H1 (cell line): Measurements from ENCODE around the gene LHPP. TPM values are rescaled to one million over a fixed set of nuclear protein-coding genes. Genes with fewer than 3 reads are reported as not detected.
A peak's percentile ranks its signal among the peaks of the same experiment; 100 is the strongest.

ENCODE experiments used
- CTCF ChIA-PET: fragments of 300-600 bp; sonication (Branson Sonifier 250); formaldehyde crosslinking; loops from one replicate; lab custom pipeline; 2021; ENCODE audit not compliant: partially characterized antibody; lab: Charles Lee
- POLR2A ChIA-PET: fragments of 300-600 bp; sonication (Branson Sonifier 250); formaldehyde crosslinking; loops from one replicate; lab custom pipeline; 2021; ENCODE audit warnings: inconsistent platforms; ENCODE audit not compliant: partially characterized antibody; lab: Charles Lee
- DNase-seq, 2 experiments: peaks; one replicate each; pipeline versions ENCODE4 v3.0.0 to v3.0.0-alpha.2; 2010 to 2022; ENCODE audit warnings: low spot score in 2 of 2, low read depth in 1 of 2, mixed read lengths in 1 of 2
- FAIRE-seq: peaks from 2 replicates; lab custom pipeline; 2011; peaks lifted over from hg19 to GRCh38; lab: Jason Lieb, UNC
- H2AFZ ChIP-seq: 2 replicates; pipeline ENCODE4 v1.8.1; 2012; ENCODE audit warnings: low read length, inconsistent platforms
- H2AK5ac ChIP-seq: 2 replicates; pipeline ENCODE4 v1.6.1; 2013; ENCODE audit warnings: low read depth, low read length
- H2BK120ac ChIP-seq: replicated peaks from 2 replicates; pipeline ENCODE3; 2013; ENCODE audit warnings: low read depth, low read length, inconsistent platforms
- H2BK12ac ChIP-seq: 2 replicates; pipeline ENCODE4 v1.6.1; 2013; ENCODE audit warnings: low read depth, low read length
- H2BK15ac ChIP-seq: 2 replicates; pipeline ENCODE4 v1.6.1; 2013; ENCODE audit warnings: low read length
- H2BK20ac ChIP-seq: 2 replicates; pipeline ENCODE4 v1.6.1; 2013; ENCODE audit warnings: low read length
- H2BK5ac ChIP-seq: 2 replicates; pipeline ENCODE4 v1.6.1; 2013; ENCODE audit warnings: low read depth, low read length
- H3K14ac ChIP-seq: 2 replicates; pipeline ENCODE4 v1.6.1; 2013; ENCODE audit warnings: inconsistent platforms; ENCODE audit not compliant: insufficient read length
- H3K18ac ChIP-seq: 2 replicates; pipeline ENCODE4 v1.6.1; 2013; ENCODE audit warnings: low read length; ENCODE audit errors: extremely low read depth
- H3K23ac ChIP-seq: 2 replicates; pipeline ENCODE4 v1.6.1; 2013; ENCODE audit warnings: inconsistent platforms; ENCODE audit not compliant: insufficient read length
- H3K23me2 ChIP-seq: 2 replicates; pipeline ENCODE4 v1.6.1; 2013; ENCODE audit warnings: low read depth, low read length
- H3K27ac ChIP-seq: 2 replicates; pipeline ENCODE4 v1.6.1; 2011; ENCODE audit warnings: low read depth, low read length, inconsistent platforms
- H3K27me3 ChIP-seq, 4 experiments: replicated peaks in 1 of 4; 1 replicate in 1 of 4; 2 replicates in 3 of 4; pipeline versions ENCODE4 v1.6.1 to v1.8.1; 2011 to 2013; ENCODE audit warnings: low read length in 3 of 4, mild to moderate bottlenecking in 3 of 4, inconsistent platforms in 2 of 4, mixed read lengths in 2 of 4, moderate library complexity in 1 of 4; ENCODE audit not compliant: control insufficient read depth in 3 of 4, insufficient read depth in 3 of 4; ENCODE audit errors: extremely low read depth in 1 of 4
- H3K36me3 ChIP-seq, 4 experiments: 2 replicates each; pipeline versions ENCODE4 v1.6.1 to v1.8.1; 2011 to 2013; ENCODE audit warnings: mild to moderate bottlenecking in 4 of 4, low read length in 3 of 4, moderate library complexity in 2 of 4, control low read depth in 1 of 4, inconsistent platforms in 1 of 4; ENCODE audit not compliant: insufficient read depth in 4 of 4, control insufficient read depth in 2 of 4
- H3K4ac ChIP-seq: replicated peaks from 2 replicates; pipeline ENCODE3; 2013; ENCODE audit warnings: low read length, low read depth, mixed read lengths, inconsistent platforms; ENCODE audit not compliant: insufficient read length
- H3K4me1 ChIP-seq, 4 experiments: replicated peaks in 1 of 4; 1 replicate in 1 of 4; 2 replicates in 3 of 4; pipeline versions ENCODE4 v1.6.1 to v1.8.1; 2011 to 2013; ENCODE audit warnings: low read length in 3 of 4, inconsistent platforms in 2 of 4, mixed read lengths in 1 of 4; ENCODE audit not compliant: insufficient read depth in 4 of 4, control insufficient read depth in 3 of 4
- H3K4me2 ChIP-seq, 2 experiments: 2 replicates each; pipeline versions ENCODE4 v1.6.1 to v1.8.1; 2011 to 2013; ENCODE audit warnings: low read depth in 2 of 2, low read length in 2 of 2, control low read depth in 1 of 2, inconsistent platforms in 1 of 2, mild to moderate bottlenecking in 1 of 2; ENCODE audit not compliant: insufficient read depth in 1 of 2
- H3K4me3 ChIP-seq, 4 experiments: fragments of 200-600, 300-600 bp in 1 of 4; sonication (generic), shearing (Covaris generic), sonication (Bioruptor Twin) in 1 of 4; 2 replicates each; pipeline versions ENCODE4 v1.5.1 to v1.8.1; 2011 to 2016; ENCODE audit warnings: low read length in 4 of 4, low read depth in 3 of 4, control low read depth in 2 of 4, inconsistent platforms in 2 of 4, mild to moderate bottlenecking in 2 of 4, mixed read lengths in 1 of 4, moderate library complexity in 1 of 4; ENCODE audit not compliant: insufficient read depth in 2 of 4; ENCODE audit errors: extremely low read depth in 1 of 4
- H3K56ac ChIP-seq: replicated peaks from 2 replicates; pipeline ENCODE3; 2013; ENCODE audit warnings: low read depth, mild to moderate bottlenecking, mixed read lengths, low read length, inconsistent platforms; ENCODE audit not compliant: insufficient read length
- H3K79me1 ChIP-seq: 2 replicates; pipeline ENCODE4 v1.6.1; 2013; ENCODE audit warnings: low read depth, low read length, control low read depth
- H3K79me2 ChIP-seq, 2 experiments: 2 replicates each; pipeline versions ENCODE4 v1.6.1 to v1.8.1; 2012 to 2013; ENCODE audit warnings: low read length in 2 of 2, mild to moderate bottlenecking in 2 of 2, inconsistent platforms in 1 of 2; ENCODE audit not compliant: insufficient read depth in 2 of 2, control insufficient read depth in 1 of 2
- H3K9ac ChIP-seq, 4 experiments: replicated peaks in 1 of 4; 1 replicate in 1 of 4; 2 replicates in 3 of 4; pipeline versions ENCODE4 v1.6.1 to v1.8.1; 2011 to 2013; ENCODE audit warnings: low read depth in 3 of 4, low read length in 3 of 4, control low read depth in 2 of 4, mild to moderate bottlenecking in 2 of 4, moderate library complexity in 2 of 4, inconsistent platforms in 1 of 4; ENCODE audit errors: extremely low read depth in 1 of 4
- H3K9me3 ChIP-seq, 2 experiments: 2 replicates each; pipeline versions ENCODE4 v1.6.1 to v1.8.1; 2012 to 2013; ENCODE audit warnings: mild to moderate bottlenecking in 2 of 2, moderate library complexity in 2 of 2, control low read depth in 1 of 2, inconsistent platforms in 1 of 2, low read depth in 1 of 2, low read length in 1 of 2, mixed read lengths in 1 of 2; ENCODE audit not compliant: insufficient read depth in 2 of 2
- H4K20me1 ChIP-seq, 2 experiments: replicated peaks in 1 of 2; 2 replicates each; pipeline versions ENCODE3 to v1.8.1; 2011 to 2013; ENCODE audit warnings: inconsistent platforms in 2 of 2, low read length in 2 of 2, mild to moderate bottlenecking in 1 of 2; ENCODE audit not compliant: insufficient read depth in 2 of 2, control insufficient read depth in 1 of 2
- H4K5ac ChIP-seq: 2 replicates; pipeline ENCODE4 v1.6.1; 2013; ENCODE audit warnings: low read length, low read depth, mixed read lengths, inconsistent platforms; ENCODE audit not compliant: insufficient read length
- H4K8ac ChIP-seq: 2 replicates; pipeline ENCODE4 v1.8.0; 2013; ENCODE audit warnings: mild to moderate bottlenecking, moderate library complexity, low read length, inconsistent platforms; ENCODE audit not compliant: insufficient read depth; ENCODE audit errors: extremely low read depth
- H4K91ac ChIP-seq: replicated peaks from 2 replicates; pipeline ENCODE3; 2013; ENCODE audit warnings: low read length, mixed read lengths, inconsistent platforms; ENCODE audit not compliant: insufficient read length
- CREB1 ChIP-seq: IDR thresholded peaks from 2 replicates; pipeline ENCODE4 v1.6.1; 2012; ENCODE audit warnings: inconsistent platforms
- JUN ChIP-seq: IDR thresholded peaks from 2 replicates; pipeline ENCODE4 v1.6.1; 2011; ENCODE audit warnings: low read depth, mild to moderate bottlenecking, improper control_type of control experiment, low read length
- JUND ChIP-seq: IDR thresholded peaks from 2 replicates; pipeline ENCODE4 v1.6.1; 2011; ENCODE audit warnings: mild to moderate bottlenecking, improper control_type of control experiment, low read length
- NANOG ChIP-seq: IDR thresholded peaks from 2 replicates; pipeline ENCODE4 v1.6.1; 2011; ENCODE audit warnings: low read length, low read depth, mild to moderate bottlenecking, inconsistent platforms; ENCODE audit not compliant: insufficient read depth, poor library complexity, severe bottlenecking
- PHF8 ChIP-seq: fragments of 200-600 bp; sonication (generic); conservative IDR thresholded peaks from 2 replicates; pipeline ENCODE4 v1.7.1; 2012; ENCODE audit warnings: low read depth, mild to moderate bottlenecking, inconsistent platforms, low read length, moderate library complexity
- RFX5 ChIP-seq: IDR thresholded peaks from 2 replicates; pipeline ENCODE4 v1.6.1; 2011; ENCODE audit warnings: low read depth, low read length, improper control_type of control experiment, borderline replicate concordance
- RNF2 ChIP-seq: fragments of 200-900, 300-1000 bp; sonication (generic); IDR thresholded peaks from 2 replicates; pipeline ENCODE4 v1.7.1; 2016; ENCODE audit warnings: borderline replicate concordance, low read depth, mild to moderate bottlenecking, antibody characterized with exemption, low read length; ENCODE audit not compliant: poor library complexity, severe bottlenecking; ENCODE audit errors: missing control alignments
- RXRA ChIP-seq: IDR thresholded peaks from 2 replicates; pipeline ENCODE4 v1.6.1; 2011; ENCODE audit warnings: low read depth, mild to moderate bottlenecking, low read length, moderate library complexity; ENCODE audit not compliant: insufficient read depth
- SAP30 ChIP-seq: fragments of 300-600 bp; sonication (generic); IDR thresholded peaks from 2 replicates; pipeline ENCODE4 v1.7.1; 2012; ENCODE audit warnings: low read length, moderate library complexity, mild to moderate bottlenecking, inconsistent platforms; ENCODE audit not compliant: insufficient read depth, insufficient replicate concordance
- SIX5 ChIP-seq: IDR thresholded peaks from 2 replicates; pipeline ENCODE4 v1.6.1; 2011; ENCODE audit warnings: mild to moderate bottlenecking, low read depth, low read length
- SP4 ChIP-seq: IDR thresholded peaks from 2 replicates; pipeline ENCODE4 v1.6.1; 2012; ENCODE audit warnings: low read length, inconsistent platforms
- TAF7 ChIP-seq: optimal IDR thresholded peaks from 2 replicates; pipeline ENCODE3; 2011; ENCODE audit warnings: low read depth, mild to moderate bottlenecking, inconsistent platforms, low read length, moderate library complexity, borderline replicate concordance
- TBP ChIP-seq: IDR thresholded peaks from 2 replicates; pipeline ENCODE4 v1.6.1; 2011; ENCODE audit warnings: low read depth, low read length, improper control_type of control experiment
- TCF12 ChIP-seq: IDR thresholded peaks from 2 replicates; pipeline ENCODE4 v1.6.1; 2011; ENCODE audit warnings: low read depth, mild to moderate bottlenecking, low read length
- WGBS, 2 experiments: shearing (Covaris generic) in 1 of 2; methylation state at CpG; one replicate each; pipeline versions ENCODE4 v1.1.6 to v1.1.7; 2013 to 2015; ENCODE audit warnings: low lambda C conversion rate in 2 of 2, mixed read lengths in 2 of 2, inconsistent platforms in 1 of 2, low coverage in 1 of 2, missing lambda C conversion rate in 1 of 2; ENCODE audit not compliant: insufficient replicate concordance in 2 of 2, insufficient coverage in 1 of 2, insufficient read length in 1 of 2; ENCODE audit errors: extremely low coverage in 1 of 2, missing lambda C conversion rate in 1 of 2; 5-methylcytosine and 5-hydroxymethylcytosine counted together
- polyA plus RNA-seq, 7 experiments: library from polyadenylated mRNA; depleted of rRNA in 3 of 7; stranded (reverse) in 5 of 7; unstranded in 2 of 7; fragments of >200 nt in 5 of 7; fragments of 200-250 nt in 2 of 7; gene quantifications; 1 replicate in 5 of 7; 2 replicates in 1 of 7; 4 replicates in 1 of 7; pipeline versions ENCODE4 v1.2.1 to v1.2.3, GENCODE V29; 2011 to 2013; ENCODE audit warnings: missing spikeins in 2 of 7, mixed read lengths in 2 of 7
- total RNA-seq: library from RNA; stranded (reverse); fragmentation: NEBNext Ultra II Directional; extraction: Animal tissue kit (Norgen Biotek cat#: 25700); gene quantifications from 2 replicates; pipeline ENCODE4 v1.2.1, GENCODE V29; 2021

LHPP gene
- total and polyA plus RNA-seq, 2 of the 8 experiments (the other 6 are each of a cell fraction or from before 2014, with no cell fraction given) = 26.0 to 45.0 TPM

DNA sequence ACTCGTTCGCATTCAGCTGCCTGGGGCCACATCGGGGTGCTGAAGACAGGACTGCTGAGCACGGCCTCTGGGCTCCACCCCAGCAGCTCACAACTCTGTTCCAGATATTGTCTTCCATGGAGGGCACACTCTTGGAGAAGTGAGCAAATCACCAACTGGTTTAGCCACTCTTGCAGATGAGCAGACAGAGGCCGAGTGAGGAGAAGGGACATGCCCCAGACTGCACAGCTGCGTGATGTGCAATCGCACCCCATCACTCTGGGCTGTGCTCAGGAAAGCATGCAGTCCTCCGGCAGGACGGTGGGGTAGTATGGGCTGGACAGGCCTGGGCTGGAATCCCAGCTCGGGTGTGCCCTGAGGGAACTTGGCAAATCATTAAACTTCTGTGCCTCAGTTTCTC lies 170.9 kb downstream of the LHPP start:
- Histone ChIP-seq H2BK15ac (no peak overlapping the region), H4K91ac (no peak overlapping the region), H4K20me1 (peaks cover 0 to 4% of the 10 kb centered on the region in 2 experiments), H3K9ac (no peak overlapping the region), H3K79me2 (no peaks in the 10 kb centered on the region), H3K9me3 (no peaks in the 10 kb centered on the region), H3K23ac (no peak overlapping the region), H3K27me3 (no peaks in the 10 kb centered on the region; a peak in 1 of 7 replicates), H2BK12ac (no peak overlapping the region), H3K4ac (no peak overlapping the region), H4K8ac (peak overlapping the region; percentile 62; the same call in 1 of the 2 replicates), H2AFZ (no peak overlapping the region), H3K14ac (no peak overlapping the region), H2AK5ac (no peak overlapping the region), H2BK120ac (no peak overlapping the region), H3K4me1 (peaks cover 0 to 10% (median 0%) of the 10 kb centered on the region in 4 experiments; a peak in 3 of 7 replicates), H3K79me1 (no peaks in the 10 kb centered on the region), H3K27ac (no peak overlapping the region), H2BK20ac (no peak overlapping the region), H3K56ac (no peak overlapping the region), H3K4me2 (no peak overlapping the region), H3K4me3 (no peak overlapping the region), H3K18ac (no peak overlapping the region; the same call in 1 of the 2 replicates), H4K5ac (no peak overlapping the region), H2BK5ac (no peak overlapping the region), H3K23me2 (no peaks in the 10 kb centered on the region), H3K36me3 (no peaks in the 10 kb centered on the region)
- ChIA-PET CTCF (interaction anchor here (0.8 to 2.9 kb wide), 16 partner anchors 11 to 114 kb away, joined by 3 to 18 read pairs (median 4); no protein-coding TSS in a partner anchor), POLR2A (interaction anchor here (0.9 to 1.1 kb wide), 2 partner anchors 16 to 110 kb away, joined by 3 to 4 read pairs; no protein-coding TSS in a partner anchor)
- 88% methylated on average over 10 of the region's 10 CpGs; no CpG with 5 or more reads in 1 of the 2 experiments for WGBS, 2 experiments
- DNase-seq (no peak), FAIRE-seq (no peak)
- TF ChIP-seq SIX5 (no peak), TCF12 (no peak), NANOG (no peak), SAP30 (no peak), TBP (no peak), SP4 (no peak), JUN (no peak), RXRA (no peak), TAF7 (no peak), CREB1 (no peak), RNF2 (no peak), RFX5 (no peak), JUND (no peak), PHF8 (no peak)
